Cardiac septum (tissue), 1 donor: ENCODE measurements around the gene FGF22. TPM values are rescaled to one million over a fixed set of nuclear protein-coding genes. Genes with fewer than 3 reads are reported as not detected.
"Not testable (repeated sequence)": the region's sequence is repeated elsewhere in the genome, so short reads cannot be mapped to it uniquely, and the experiment has no call there.

ENCODE experiments used
- DNase-seq: peaks from one replicate; pipeline ENCODE4 v3.0.0-alpha.2; 2020; ENCODE audit warnings: low spot score
- intact Hi-C: fragments of 100-400 bp; cut with DNase I; formaldehyde crosslinking; loops from one replicate; pipeline ENCODE4 v1.14.0; 2022
- total RNA-seq: library from RNA; stranded (reverse); fragmentation: NEBNext Ultra II Directional; extraction: Animal tissue kit (Norgen Biotek cat#: 25700); gene quantifications from one replicate; pipeline ENCODE4 v1.2.1, GENCODE V29; 2021
- donor health status: DM: no; HTN: no; CAD: no.

Gene FGF22
- total RNA-seq, 1 donor from 2014 or later = not detected

DNA sequence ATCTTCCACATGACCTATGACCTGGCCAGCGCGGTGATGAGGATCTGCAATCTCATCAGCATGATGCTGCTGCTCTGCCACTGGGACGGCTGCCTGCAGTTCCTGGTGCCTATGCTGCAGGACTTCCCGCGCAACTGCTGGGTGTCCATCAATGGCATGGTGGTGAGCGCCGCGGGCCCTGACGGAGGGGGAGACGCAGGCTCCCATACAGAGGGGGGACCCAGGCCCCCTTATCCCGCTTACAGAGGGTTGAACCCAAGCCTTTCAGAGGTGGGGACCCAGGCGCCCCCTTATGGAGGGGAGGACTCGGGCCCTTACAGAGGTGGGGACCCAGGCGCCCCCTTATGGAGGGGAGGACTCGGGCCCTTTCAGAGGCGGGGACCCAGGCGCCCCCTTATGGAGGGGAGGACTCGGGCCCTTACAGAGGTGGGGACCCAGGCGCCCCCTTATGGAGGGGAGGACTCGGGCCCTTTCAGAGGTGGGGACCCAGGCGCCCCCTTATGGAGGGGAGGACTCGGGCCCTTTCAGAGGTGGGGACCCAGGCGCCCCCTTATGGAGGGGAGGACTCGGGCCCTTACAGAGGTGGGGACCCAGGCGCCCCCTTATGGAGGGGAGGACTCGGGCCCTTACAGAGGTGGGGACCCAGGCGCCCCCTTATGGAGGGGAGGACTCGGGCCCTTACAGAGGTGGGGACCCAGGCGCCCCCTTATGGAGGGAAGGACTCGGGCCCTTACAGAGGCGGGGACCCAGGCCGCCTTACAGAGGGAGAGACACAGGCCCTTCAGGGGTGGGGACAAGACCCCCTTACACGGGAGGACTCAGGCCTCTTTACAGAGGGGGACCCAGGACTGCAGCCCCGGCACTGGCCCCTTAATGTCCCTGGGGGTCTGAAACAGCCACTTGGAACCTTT, 34.4 kb upstream of the FGF22 start:
- intact Hi-C loops, DNase-seq: not testable (repeated sequence)

DNA sequence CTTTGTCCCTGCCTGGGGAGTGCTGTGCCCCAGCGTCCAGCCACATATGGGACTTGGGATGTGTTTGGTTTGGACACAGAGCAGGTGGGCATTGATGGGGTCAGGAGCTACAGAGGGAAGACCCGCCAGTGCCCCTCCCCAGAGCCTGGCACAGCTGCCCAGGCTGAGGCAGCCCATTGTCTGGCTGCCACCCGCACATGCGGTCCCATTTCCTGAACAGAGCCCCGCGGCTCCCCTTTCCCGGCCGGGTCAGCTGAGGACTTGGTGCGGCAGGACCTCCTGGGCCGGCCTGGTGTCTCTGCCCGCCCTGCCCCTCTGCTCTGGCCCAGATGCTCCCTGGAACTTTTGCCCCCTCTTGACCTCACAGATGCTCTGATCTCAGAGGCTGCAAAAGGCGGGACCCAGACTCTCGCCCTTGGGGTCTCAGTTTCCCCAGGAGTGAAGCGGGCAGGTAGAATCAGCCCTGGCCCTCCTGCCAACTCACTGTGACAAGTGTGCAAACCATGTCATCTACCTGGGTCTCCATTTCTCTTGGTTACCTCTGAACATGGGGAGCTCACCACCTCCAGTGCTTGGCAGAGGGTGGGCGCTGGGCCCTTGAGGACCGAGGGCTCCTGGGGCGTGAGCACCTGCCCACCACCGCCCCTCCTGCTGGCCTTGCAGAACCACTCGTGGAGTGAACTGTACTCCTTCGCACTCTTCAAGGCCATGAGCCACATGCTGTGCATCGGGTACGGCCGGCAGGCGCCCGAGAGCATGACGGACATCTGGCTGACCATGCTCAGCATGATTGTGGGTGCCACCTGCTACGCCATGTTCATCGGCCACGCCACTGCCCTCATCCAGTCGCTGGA, 32.2 kb upstream of the FGF22 start:
- DNase-seq = no peak
- intact Hi-C loops = no loop called here

DNA sequence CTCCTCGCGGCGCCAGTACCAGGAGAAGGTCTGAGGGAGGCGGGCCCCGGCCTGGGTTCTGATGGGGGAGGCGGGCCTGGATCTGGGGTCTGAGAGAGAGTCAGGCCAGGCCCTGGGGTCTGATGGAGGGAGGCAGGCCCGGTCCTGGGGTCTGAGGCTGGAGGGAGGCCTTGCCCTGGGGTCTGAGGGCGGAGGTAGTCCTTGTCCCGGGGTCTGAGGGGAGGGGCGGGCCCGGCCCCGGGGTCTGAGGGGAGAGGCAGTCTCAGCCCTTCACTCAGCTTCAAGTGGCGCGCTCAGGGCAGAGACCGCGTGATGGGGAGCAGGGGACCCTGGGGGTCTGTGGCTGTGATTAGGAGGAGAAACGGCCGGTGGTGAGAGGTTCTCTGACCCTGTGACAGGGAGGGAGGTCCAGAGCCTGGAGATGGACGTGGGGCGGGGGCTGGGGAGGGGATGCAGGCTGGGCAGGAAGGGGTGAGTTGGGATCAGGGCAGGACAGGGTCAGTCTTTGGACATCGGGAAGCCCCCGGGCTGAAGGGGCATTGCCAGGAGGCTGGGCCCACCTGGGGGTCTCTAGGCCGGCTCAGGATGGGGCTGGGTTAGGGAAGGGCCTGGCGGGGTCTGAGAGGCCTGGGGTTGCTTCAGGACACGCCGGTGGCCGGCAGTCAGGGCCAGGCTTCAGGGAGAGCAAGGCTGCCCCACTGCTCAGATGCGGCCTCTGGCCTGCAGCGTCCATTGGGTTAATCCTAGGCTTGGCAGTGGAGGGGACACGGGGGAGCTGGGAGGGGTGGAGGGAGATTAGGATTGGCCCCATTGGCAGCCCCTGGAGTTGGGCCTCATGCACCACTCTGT, 31.3 kb upstream of the FGF22 start:
- intact Hi-C loops = no loop called here
- DNase-seq = no peak

DNA sequence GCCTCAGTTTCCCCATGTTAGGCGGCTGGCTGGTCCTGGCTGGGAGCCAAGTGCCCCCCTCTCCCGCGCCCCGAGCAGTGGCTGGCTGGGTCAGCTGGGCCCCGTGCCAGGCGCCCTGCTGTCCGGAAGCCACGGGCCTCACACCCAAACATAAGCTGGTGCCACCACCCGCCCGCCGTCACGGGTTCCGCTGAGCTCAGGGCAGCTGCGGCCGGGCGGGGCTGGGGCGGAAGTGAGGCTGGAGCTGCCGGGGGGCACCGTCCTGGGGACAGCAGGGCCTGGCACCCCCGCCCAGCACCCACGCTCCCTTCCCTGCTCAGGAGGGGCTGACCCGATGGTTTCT, 30.7 kb upstream of the FGF22 start:
- intact Hi-C loops = no loop called here
- no peak for DNase-seq

DNA sequence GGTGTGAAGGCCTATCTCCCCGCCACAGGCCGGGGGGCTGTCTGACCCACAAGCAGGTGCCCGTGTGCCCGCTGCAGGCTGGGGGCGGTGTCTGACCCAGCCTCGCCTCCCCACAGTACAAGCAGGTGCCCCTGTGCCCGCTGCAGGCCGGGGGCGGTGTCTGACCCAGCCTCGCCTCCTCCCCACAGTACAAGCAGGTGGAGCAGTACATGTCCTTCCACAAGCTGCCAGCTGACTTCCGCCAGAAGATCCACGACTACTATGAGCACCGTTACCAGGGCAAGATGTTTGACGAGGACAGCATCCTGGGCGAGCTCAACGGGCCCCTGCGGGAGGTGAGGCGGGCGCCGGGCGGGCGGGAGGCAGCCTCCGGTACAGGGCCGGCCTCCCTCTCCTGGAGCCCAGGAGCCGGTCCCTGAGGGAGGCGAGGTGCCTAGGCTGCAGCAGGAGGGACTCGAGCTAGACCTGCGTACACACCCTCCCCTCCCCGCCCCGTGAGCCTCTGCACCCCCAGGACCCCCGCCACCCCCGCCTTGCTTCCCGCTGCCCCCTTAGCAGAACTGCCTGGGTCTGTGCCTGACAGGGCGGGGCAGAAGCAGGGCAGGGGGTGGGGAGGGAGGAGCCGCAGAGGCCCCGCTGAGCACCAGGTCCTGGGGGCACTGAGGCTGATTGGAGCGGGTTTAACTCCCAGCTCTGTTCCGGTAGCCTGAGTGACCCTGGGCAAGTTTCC, 29.4 kb upstream of the FGF22 start:
- DNase-seq = no peak
- intact Hi-C loops = no loop called here

DNA sequence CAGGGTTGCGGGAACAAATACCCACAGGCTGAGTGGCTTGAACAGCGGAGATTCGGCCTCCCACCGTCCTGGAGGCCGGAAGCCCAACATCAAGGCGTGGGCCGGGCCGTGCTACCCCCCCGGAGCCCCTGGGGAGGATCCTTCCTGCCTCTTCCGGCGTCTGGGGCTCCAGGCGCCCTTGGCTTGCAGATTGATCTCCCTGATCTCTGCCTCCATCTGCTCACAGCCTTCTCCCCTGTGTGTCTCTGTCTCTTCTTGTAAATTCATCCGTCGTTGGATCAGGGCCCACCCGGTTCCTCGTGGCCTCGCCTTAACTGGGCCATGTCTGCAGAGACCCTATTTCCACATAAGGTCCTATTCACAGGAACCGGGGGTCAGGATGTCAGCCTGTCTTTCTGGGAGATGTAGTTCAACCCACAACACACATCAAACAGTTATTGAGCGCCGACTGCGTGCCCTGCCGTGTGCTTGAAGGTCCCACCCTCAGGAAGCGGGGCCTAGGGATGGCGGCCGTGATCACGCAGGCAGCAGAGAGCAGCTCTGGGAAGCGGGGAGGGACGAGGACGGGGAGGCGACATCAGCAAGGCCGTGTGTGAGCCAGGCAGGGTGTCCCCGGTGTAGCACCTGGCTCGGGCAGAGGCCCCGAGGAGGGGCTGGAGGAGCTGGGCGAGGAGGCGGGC, 28.7 kb upstream of the FGF22 start:
- DNase-seq = no peak
- intact Hi-C loops = no loop called here

DNA sequence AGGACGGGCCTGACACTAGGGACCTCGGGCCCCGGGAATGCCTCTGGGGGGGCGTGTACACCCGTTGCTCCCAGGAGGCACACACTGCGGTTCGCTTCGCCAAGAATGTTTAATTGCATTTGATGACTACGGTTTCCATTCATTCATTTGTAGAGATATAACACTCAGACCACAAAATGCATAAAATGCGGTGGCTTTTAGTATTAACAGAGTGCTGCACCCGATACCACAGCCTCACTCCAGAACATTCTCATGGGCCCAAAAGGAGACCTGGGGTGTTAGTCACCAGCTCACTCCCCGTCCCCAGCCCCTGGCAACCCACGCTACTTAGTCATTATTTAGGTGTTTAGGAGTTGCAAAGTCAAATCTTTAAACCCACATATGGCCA, 28.2 kb upstream of the FGF22 start:
- no peak for DNase-seq

DNA sequence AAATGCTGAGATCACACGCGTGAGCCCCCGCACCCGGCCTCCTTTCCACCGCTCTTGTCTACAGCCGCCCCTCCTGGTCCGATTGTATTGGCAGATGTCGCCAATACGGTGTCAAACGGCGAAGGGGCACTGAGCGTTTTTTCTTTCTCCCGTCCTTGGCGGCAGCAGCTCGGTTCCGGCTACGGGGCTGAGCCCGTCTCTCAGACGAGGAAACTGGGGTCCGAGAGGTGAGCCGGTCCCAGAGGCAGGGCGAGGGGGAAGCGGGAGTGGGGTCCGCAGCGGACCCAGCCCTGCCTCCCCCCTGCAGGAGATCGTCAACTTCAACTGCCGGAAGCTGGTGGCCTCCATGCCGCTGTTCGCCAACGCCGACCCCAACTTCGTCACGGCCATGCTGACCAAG, 26.7 kb upstream of the FGF22 start:
- intact Hi-C loops = no loop called here

More for the DNA sequence above, 28.2 kb upstream of the FGF22 start:
- intact Hi-C loops = no loop called here

DNA sequence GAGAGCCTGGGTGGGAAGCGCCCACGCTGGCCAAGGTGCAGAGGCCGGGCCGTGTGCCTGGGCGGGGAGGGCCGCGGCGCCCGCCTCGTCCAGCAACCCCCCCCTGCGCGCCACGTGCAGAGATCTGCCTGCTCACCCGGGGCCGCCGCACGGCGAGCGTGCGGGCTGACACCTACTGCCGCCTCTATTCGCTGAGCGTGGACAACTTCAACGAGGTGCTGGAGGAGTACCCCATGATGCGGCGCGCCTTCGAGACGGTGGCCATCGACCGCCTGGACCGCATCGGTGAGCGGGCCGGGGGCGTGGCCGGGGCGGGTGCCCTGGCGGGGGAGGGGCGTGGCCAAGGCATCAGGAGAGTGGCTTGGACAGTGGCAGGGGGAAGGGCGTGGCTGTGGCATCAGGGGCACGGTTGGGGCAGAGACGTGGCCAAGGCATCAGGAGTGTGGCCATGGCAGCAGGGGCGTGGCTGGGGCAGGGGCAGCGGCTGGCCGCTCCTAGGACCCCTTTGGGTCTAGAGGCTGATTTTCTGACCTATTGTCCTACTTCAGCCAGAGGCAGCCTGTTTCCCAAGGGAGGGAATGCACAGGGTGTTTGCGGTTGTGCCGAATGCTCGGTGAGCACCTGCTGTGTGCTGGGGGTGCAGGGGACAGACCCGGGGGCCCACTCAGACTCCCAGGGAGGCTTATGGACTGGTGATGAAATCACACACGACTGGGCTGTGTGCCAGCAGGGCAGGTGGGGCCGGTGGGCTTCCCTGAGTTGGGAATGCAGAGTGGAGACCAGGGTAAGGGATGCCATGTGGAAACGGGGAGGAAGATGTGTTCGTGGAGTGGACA, 25.7 kb upstream of the FGF22 start:
- DNase-seq = no peak
- intact Hi-C loops = no loop called here

More for the DNA sequence above, 26.7 kb upstream of the FGF22 start:
- DNase-seq = no peak

DNA sequence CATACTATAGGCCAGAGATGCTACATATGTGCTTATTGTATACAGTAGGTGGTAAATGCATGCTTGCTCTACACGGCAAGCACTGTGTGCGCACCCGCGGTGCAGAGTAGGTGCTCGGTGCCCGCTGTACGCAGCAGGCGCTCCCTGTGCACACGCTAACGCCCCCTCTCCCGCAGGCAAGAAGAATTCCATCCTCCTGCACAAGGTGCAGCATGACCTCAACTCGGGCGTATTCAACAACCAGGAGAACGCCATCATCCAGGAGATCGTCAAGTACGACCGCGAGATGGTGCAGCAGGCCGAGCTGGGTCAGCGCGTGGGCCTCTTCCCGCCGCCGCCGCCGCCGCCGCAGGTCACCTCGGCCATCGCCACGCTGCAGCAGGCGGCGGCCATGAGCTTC, 24.1 kb upstream of the FGF22 start:
- DNase-seq = no peak
- intact Hi-C loops = no loop called here

DNA sequence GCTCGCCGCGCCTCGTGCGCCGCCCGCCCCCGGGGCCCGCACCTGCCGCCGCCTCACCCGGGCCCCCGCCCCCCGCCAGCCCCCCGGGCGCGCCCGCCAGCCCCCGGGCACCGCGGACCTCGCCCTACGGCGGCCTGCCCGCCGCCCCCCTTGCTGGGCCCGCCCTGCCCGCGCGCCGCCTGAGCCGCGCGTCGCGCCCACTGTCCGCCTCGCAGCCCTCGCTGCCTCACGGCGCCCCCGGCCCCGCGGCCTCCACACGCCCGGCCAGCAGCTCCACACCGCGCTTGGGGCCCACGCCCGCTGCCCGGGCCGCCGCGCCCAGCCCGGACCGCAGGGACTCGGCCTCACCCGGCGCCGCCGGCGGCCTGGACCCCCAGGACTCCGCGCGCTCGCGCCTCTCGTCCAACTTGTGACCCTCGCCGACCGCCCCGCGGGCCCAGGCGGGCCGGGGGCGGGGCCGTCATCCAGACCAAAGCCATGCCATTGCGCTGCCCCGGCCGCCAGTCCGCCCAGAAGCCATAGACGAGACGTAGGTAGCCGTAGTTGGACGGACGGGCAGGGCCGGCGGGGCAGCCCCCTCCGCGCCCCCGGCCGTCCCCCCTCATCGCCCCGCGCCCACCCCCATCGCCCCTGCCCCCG, 23.5 kb upstream of the FGF22 start:
- intact Hi-C loops = no loop called here
- no peak for DNase-seq

DNA sequence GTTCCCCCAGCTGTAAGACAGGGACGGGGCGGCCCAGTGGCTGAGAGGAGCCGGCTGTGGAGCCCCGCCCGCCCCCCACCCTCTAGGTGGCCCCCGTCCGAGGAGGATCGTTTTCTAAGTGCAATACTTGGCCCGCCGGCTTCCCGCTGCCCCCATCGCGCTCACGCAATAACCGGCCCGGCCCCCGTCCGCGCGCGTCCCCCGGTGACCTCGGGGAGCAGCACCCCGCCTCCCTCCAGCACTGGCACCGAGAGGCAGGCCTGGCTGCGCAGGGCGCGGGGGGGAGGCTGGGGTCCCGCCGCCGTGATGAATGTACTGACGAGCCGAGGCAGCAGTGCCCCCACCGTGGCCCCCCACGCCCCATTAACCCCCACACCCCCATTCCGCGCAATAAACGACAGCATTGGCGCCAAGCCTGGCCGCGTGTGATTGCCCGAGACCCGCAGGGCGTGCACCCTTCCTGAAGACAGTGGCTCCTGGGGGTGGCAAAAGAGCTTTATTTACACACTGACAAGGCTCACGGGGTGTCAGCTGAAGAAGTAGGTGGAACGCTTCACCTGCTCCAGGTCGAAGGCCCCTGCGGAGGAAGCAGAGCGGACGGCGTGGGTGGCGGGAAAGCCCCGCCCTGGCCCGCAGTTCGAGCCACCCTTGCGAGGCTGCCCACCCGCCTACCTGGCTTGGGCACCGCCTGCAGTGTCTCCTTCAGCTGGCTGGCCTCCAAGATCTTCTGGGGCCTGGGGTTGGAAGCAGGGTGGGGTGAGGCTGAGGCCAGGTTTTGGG, 22.7 kb upstream of the FGF22 start:
- no peak for DNase-seq

DNA sequence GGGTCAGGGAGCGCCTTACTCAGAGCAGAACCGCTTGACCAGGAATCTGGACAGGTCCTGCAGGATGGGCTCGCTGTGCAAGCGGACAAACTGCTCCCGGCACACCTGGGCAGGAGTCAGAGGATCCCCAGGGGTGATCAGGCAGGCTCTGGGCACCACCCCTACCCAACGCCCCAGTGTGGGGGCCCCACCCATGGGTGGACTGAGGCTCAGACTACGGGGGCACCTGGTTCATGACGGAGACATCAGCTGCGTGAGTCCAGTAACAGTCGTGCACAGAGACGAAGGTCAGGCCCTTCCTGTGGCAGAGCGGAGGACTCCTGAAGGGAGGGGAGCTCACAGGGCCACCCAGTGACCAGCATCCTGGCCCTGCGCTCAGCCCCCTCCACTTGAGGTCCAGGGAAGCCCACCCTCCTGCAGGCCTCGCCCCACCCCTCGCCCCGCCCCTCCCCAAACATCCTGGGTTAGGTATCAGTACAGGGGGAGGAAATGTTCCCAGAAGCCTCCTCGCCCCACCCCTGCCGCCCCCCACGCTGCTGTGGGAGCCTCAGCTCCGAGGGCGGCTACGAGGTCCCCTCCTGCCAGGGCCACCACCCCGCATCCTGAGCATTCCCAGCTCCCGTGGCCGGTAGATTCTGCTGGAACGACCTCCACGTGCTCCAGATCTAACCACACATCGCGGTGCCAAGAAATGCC, 22.0 kb upstream of the FGF22 start:
- intact Hi-C loops = no loop called here

More for the DNA sequence above, 22.7 kb upstream of the FGF22 start:
- intact Hi-C loops = no loop called here

DNA sequence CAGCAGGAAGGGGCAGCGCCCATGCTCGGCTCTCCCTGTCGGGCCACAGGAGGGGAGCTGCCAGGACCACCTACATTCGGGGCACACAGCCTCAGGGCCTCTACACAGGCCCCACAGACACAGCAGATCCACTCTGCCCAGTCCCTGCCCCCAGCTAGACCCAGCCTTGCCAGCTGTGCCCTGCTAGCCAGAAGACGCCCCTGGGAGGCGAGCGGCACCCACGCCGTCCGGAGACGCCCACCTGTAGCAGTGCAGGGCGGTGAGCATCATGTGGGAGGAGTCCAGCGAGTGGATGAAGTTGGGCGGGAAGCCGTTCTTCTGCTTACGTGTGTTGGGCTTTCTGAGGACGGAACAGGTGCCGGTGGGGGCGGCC, 21.4 kb upstream of the FGF22 start:
- no peak for DNase-seq

More for the DNA sequence above, 22.0 kb upstream of the FGF22 start:
- DNase-seq = no peak

DNA sequence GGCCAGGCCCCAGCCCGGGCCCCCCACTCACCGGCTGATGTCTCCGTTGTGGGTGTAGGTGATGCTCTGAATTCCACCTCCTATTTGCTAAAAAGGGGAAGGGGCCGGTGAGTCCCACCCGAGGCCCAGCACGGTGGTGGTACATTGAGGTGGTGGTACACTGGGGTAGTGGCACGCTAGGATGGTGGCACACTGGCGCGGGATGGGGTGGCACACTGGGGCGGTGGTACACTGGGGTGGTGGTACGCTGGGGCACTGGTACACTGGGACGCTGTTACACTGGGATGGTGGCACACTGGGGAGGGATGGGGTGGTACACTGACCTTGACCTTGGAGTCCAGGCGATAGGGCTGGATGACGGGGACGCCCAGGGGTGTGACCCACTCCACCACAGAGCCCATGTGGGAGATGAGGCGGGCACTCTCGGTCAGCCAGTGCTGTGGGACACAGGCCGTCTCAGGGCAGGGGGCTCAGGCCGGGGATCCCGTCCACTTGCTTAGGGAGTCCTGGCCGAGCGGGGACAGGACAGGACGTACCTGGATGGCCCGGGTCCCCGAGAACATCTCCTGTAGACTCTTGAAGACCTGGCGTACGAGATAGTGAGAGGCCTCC, 20.9 kb upstream of the FGF22 start:
- intact Hi-C loops = no loop called here
- DNase-seq = no peak

More for the DNA sequence above, 21.4 kb upstream of the FGF22 start:
- intact Hi-C loops = no loop called here
